OCI-LY7 (cell line): Measurements from ENCODE around the gene NUDT21.

ENCODE experiments used
- EZH2phosphoT487 ChIP-seq: fragments of 200-600 bp; sonication (generic); IDR thresholded peaks from 2 replicates; pipeline ENCODE4 v1.6.1; 2018; ENCODE audit warnings: low read depth, borderline replicate concordance, mild to moderate bottlenecking, mixed run types, antibody characterized with exemption, low read length, moderate library complexity, mixed read lengths
- TF ChIP-seq, protein P1 (sequence below): fragments of 200-600 bp; sonication (generic); conservative IDR thresholded peaks from 2 replicates; pipeline ENCODE4 v1.5.1; 2014; ENCODE audit warnings: mild to moderate bottlenecking, antibody characterized with exemption, low read length, moderate library complexity, mixed read lengths

DNA sequence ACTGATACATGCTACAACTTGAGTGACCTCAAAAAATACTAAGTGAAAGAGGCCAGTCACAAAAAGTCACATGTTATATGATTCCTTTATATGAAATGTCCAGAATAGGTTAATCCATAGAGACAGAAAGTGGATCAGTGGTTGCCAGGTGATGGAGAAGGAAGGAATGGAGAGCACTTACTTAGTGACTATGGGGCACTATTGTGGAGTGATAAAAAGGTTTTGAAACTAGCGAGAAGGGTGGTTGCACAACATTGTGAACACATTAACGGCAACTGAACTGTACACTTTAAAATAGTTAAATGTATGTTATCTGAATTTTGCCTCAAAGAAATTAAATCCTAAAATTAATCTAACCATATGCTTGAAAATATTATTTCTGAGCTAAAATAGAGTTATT, 51.6 kb downstream of the NUDT21 start:
- TF ChIP-seq, protein P1, sequence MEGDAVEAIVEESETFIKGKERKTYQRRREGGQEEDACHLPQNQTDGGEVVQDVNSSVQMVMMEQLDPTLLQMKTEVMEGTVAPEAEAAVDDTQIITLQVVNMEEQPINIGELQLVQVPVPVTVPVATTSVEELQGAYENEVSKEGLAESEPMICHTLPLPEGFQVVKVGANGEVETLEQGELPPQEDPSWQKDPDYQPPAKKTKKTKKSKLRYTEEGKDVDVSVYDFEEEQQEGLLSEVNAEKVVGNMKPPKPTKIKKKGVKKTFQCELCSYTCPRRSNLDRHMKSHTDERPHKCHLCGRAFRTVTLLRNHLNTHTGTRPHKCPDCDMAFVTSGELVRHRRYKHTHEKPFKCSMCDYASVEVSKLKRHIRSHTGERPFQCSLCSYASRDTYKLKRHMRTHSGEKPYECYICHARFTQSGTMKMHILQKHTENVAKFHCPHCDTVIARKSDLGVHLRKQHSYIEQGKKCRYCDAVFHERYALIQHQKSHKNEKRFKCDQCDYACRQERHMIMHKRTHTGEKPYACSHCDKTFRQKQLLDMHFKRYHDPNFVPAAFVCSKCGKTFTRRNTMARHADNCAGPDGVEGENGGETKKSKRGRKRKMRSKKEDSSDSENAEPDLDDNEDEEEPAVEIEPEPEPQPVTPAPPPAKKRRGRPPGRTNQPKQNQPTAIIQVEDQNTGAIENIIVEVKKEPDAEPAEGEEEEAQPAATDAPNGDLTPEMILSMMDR: no peak
- TF ChIP-seq EZH2phosphoT487: no peak
